DND-41 (cell line): Measurements from ENCODE around the gene EDAR.

Experiments
- EZH2 ChIP-seq: IDR thresholded peaks from 3 replicates; pipeline ENCODE4 v1.6.1; 2012; ENCODE audit warnings: borderline replicate concordance, low read depth, mild to moderate bottlenecking, moderate library complexity, low read length, inconsistent platforms; ENCODE audit not compliant: severe bottlenecking
- TF ChIP-seq, protein P1 (sequence below): IDR thresholded peaks from 2 replicates; pipeline ENCODE4 v1.5.1; 2012; ENCODE audit warnings: borderline replicate concordance, low read length, moderate library complexity, mild to moderate bottlenecking; ENCODE audit not compliant: poor library complexity, severe bottlenecking; ENCODE audit errors: extremely low read depth

DNA sequence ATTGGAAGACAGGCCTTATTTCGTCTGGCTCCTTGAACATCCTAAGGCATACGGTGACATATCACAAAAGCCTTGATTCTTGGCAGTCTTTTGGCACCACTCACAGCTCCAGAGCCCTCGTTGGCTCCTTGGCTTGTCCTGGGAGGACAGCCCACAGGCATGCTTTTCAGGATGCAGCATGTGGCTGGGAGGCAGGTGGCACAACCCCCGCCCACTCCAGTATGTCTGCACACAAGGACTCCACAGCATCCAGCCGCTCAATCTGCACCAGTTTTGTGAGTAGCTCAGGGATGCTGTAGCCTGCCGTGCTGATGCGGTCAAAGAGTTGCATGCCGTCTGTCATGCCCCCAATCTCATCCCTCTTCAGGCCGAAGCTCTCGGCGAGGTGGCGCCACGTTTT lies 92.3 kb downstream of the EDAR start:
- TF ChIP-seq, protein P1, sequence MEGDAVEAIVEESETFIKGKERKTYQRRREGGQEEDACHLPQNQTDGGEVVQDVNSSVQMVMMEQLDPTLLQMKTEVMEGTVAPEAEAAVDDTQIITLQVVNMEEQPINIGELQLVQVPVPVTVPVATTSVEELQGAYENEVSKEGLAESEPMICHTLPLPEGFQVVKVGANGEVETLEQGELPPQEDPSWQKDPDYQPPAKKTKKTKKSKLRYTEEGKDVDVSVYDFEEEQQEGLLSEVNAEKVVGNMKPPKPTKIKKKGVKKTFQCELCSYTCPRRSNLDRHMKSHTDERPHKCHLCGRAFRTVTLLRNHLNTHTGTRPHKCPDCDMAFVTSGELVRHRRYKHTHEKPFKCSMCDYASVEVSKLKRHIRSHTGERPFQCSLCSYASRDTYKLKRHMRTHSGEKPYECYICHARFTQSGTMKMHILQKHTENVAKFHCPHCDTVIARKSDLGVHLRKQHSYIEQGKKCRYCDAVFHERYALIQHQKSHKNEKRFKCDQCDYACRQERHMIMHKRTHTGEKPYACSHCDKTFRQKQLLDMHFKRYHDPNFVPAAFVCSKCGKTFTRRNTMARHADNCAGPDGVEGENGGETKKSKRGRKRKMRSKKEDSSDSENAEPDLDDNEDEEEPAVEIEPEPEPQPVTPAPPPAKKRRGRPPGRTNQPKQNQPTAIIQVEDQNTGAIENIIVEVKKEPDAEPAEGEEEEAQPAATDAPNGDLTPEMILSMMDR: no peak
- TF ChIP-seq EZH2: no peak
